ENCODE measurements around the gene LTBP1.

GRCh38 chr2:33381301-33381858, 434.6 kb downstream of the LTBP1 start:
- TF ChIP-seq CTCF (IDR thresholded peaks at IDR 0.05; ENCODE audit: low read depth, low read length, poor library complexity, severe bottlenecking) (no peak), EZH2phosphoT487 (IDR thresholded peaks at IDR 0.05; ENCODE audit: borderline replicate concordance, low read length) (no peak)

Measured in DOHH2 (cell line).